H1 (cell line): ENCODE results near the gene FRS2.

Experiments
- SIN3A ChIP-seq, 2 experiments: IDR thresholded peaks in 1 of 2; conservative IDR thresholded peaks in 1 of 2; 2 replicates each; pipeline ENCODE4 v1.6.1; 2011 to 2012; ENCODE audit warnings: low read length in 2 of 2, improper control_type of control experiment in 1 of 2, low read depth in 1 of 2, mild to moderate bottlenecking in 1 of 2
- TBP ChIP-seq: IDR thresholded peaks from 2 replicates; pipeline ENCODE4 v1.6.1; 2011; ENCODE audit warnings: low read depth, low read length, improper control_type of control experiment
- YY1 ChIP-seq: IDR thresholded peaks from 2 replicates; pipeline ENCODE4 v1.6.1; 2011; ENCODE audit warnings: low read depth, mild to moderate bottlenecking, low read length
- TF ChIP-seq, protein P1 (sequence below), 3 experiments: IDR thresholded peaks; 1 replicate in 2 of 3; 2 replicates in 1 of 3; pipeline versions ENCODE4 v1.5.1 to v1.6.1; 2011; ENCODE audit warnings: low read length in 3 of 3, mild to moderate bottlenecking in 3 of 3, inconsistent platforms in 2 of 3, low read depth in 1 of 3, moderate library complexity in 1 of 3; ENCODE audit not compliant: insufficient read depth in 1 of 3; ENCODE audit errors: control extremely low read depth in 1 of 3

- no peak for TF ChIP-seq SIN3A (conservative IDR thresholded peaks at IDR 0.05 in 1 of 2, IDR thresholded peaks at IDR 0.05 in 1 of 2; ENCODE audit: low read depth in 1 of 2, low read length in 2 of 2)
- TF ChIP-seq, protein P1, sequence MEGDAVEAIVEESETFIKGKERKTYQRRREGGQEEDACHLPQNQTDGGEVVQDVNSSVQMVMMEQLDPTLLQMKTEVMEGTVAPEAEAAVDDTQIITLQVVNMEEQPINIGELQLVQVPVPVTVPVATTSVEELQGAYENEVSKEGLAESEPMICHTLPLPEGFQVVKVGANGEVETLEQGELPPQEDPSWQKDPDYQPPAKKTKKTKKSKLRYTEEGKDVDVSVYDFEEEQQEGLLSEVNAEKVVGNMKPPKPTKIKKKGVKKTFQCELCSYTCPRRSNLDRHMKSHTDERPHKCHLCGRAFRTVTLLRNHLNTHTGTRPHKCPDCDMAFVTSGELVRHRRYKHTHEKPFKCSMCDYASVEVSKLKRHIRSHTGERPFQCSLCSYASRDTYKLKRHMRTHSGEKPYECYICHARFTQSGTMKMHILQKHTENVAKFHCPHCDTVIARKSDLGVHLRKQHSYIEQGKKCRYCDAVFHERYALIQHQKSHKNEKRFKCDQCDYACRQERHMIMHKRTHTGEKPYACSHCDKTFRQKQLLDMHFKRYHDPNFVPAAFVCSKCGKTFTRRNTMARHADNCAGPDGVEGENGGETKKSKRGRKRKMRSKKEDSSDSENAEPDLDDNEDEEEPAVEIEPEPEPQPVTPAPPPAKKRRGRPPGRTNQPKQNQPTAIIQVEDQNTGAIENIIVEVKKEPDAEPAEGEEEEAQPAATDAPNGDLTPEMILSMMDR (IDR thresholded peaks at IDR 0.05; ENCODE audit: control extremely low read depth in 1 of 3, insufficient read depth in 1 of 3, low read depth in 1 of 3, low read length in 3 of 3): no peak
- TF ChIP-seq YY1: no peak
- no peak for TF ChIP-seq TBP
These were observed 26.3 kb upstream of the FRS2 start for GRCh38 chr12:69443916-69444315.
